WTC11 (cell line): ENCODE measurements around the gene SVIP. TPM values are rescaled to one million over a fixed set of nuclear protein-coding genes. Genes with fewer than 3 reads are reported as not detected.

Experiments used
- ATAC-seq: fragments of 200-7000 bp; cut with Tn5 transposase; 2 replicates; pipeline ENCODE4 v1.10.0; 2021; ENCODE audit warnings: mild to moderate bottlenecking, moderate library complexity
- CTCF ChIA-PET: fragments of 300-600 bp; sonication (Branson Sonifier 250); formaldehyde crosslinking; loops from one replicate; lab custom pipeline; 2021; ENCODE audit warnings: antibody characterized with exemption; lab: Charles Lee
- POLR2A ChIA-PET: fragments of 350-600 bp; sonication (Branson Sonifier 250); formaldehyde crosslinking; loops from one replicate; lab custom pipeline; 2021; ENCODE audit warnings: antibody characterized with exemption; lab: Charles Lee
- DNase-seq: peaks from one replicate; pipeline ENCODE4 v3.0.0; 2021; ENCODE audit warnings: low spot score
- H3K27ac Mint-ChIP-seq: 2 replicates; pipeline ENCODE4 v1.8.0; 2021; ENCODE audit warnings: mixed read lengths
- H3K27me3 Mint-ChIP-seq: 2 replicates; pipeline ENCODE4 v1.8.0; 2021; ENCODE audit warnings: low read depth, mild to moderate bottlenecking, moderate library complexity, mixed read lengths
- H3K36me3 Mint-ChIP-seq: 2 replicates; pipeline ENCODE4 v1.8.0; 2021; ENCODE audit warnings: mixed read lengths
- H3K4me1 Mint-ChIP-seq: 2 replicates; pipeline ENCODE4 v1.8.0; 2022; ENCODE audit warnings: mixed read lengths
- H3K4me3 Mint-ChIP-seq: 2 replicates; pipeline ENCODE4 v1.8.0; 2021; ENCODE audit warnings: mild to moderate bottlenecking, moderate library complexity, mixed read lengths
- H3K9me3 Mint-ChIP-seq: 2 replicates; pipeline ENCODE4 v1.8.0; 2021; ENCODE audit warnings: mixed read lengths
- CREM ChIP-seq: sonication (generic); formaldehyde crosslinking; IDR thresholded peaks from 2 replicates; pipeline ENCODE4 v1.8.1; 2022; ENCODE audit warnings: mild to moderate bottlenecking, missing genetic modification reagents, moderate library complexity
- ETV6 ChIP-seq: sonication (generic); formaldehyde crosslinking; IDR thresholded peaks from 2 replicates; pipeline ENCODE4 v1.8.1; 2022; ENCODE audit warnings: mild to moderate bottlenecking, missing genetic modification reagents
- KAT7 ChIP-seq: sonication (generic); formaldehyde crosslinking; IDR thresholded peaks from 2 replicates; pipeline ENCODE4 v1.8.1; 2023; ENCODE audit warnings: missing genetic modification reagents, mild to moderate bottlenecking, borderline replicate concordance
- MAX ChIP-seq: sonication (generic); formaldehyde crosslinking; IDR thresholded peaks from 2 replicates; pipeline ENCODE4 v1.8.0; 2022; ENCODE audit warnings: mild to moderate bottlenecking, missing genetic modification reagents
- MXD4 ChIP-seq: fragments of 250-450 bp; sonication (Bioruptor Pico); IDR thresholded peaks from 2 replicates; pipeline ENCODE4 v1.8.0; 2021; ENCODE audit warnings: mild to moderate bottlenecking, moderate library complexity, borderline replicate concordance
- NFYB ChIP-seq: sonication (generic); formaldehyde crosslinking; conservative IDR thresholded peaks from 2 replicates; pipeline ENCODE4 v1.8.0; 2022; ENCODE audit warnings: low read depth, missing genetic modification reagents
- NR2C2 ChIP-seq: sonication (generic); formaldehyde crosslinking; IDR thresholded peaks from 2 replicates; pipeline ENCODE4 v1.8.0; 2022; ENCODE audit warnings: mild to moderate bottlenecking, missing genetic modification reagents
- PRRX2 ChIP-seq: fragments of 250-450 bp; sonication (Bioruptor Pico); IDR thresholded peaks from 2 replicates; pipeline ENCODE4 v1.8.0; 2021; ENCODE audit warnings: mild to moderate bottlenecking
- STAT6 ChIP-seq: sonication (generic); formaldehyde crosslinking; conservative IDR thresholded peaks from 2 replicates; pipeline ENCODE4 v1.8.1; 2023; ENCODE audit warnings: mild to moderate bottlenecking, low read depth, missing genetic modification reagents, moderate library complexity
- TEAD1 ChIP-seq: sonication (generic); formaldehyde crosslinking; IDR thresholded peaks from 2 replicates; pipeline ENCODE4 v1.8.0; 2022; ENCODE audit warnings: mild to moderate bottlenecking, missing genetic modification reagents
- USF2 ChIP-seq: sonication (generic); formaldehyde crosslinking; IDR thresholded peaks from 2 replicates; pipeline ENCODE4 v1.8.1; 2023; ENCODE audit warnings: mild to moderate bottlenecking, missing genetic modification reagents, moderate library complexity
- ZNF532 ChIP-seq: fragments of 250-450 bp; sonication (Bioruptor Pico); IDR thresholded peaks from 2 replicates; pipeline ENCODE4 v1.9.0; 2021; ENCODE audit warnings: mild to moderate bottlenecking, borderline replicate concordance
- total RNA-seq: library from RNA; stranded (reverse); gene quantifications from 3 replicates; pipeline ENCODE4 v1.2.3, GENCODE V29; 2021
- TF ChIP-seq, protein P1 (sequence below): fragments of 250-450 bp; sonication (Bioruptor Pico); IDR thresholded peaks from 2 replicates; pipeline ENCODE4 v1.9.0; 2021; ENCODE audit warnings: mild to moderate bottlenecking
- TF ChIP-seq, protein P2 (sequence below): sonication (generic); formaldehyde crosslinking; IDR thresholded peaks from 2 replicates; pipeline ENCODE4 v1.8.1; 2023; ENCODE audit warnings: mild to moderate bottlenecking, missing genetic modification reagents
- TF ChIP-seq, protein P3 (sequence below): fragments of 250-450 bp; sonication (Bioruptor Pico); IDR thresholded peaks from 2 replicates; pipeline ENCODE4 v1.8.0; 2021; ENCODE audit warnings: mild to moderate bottlenecking

The SVIP gene
- total RNA-seq, 1 experiment from 2014 or later: 9.1 TPM

- TF ChIP-seq ETV6 (no peak), MAX (CRISPR knock-in tag) (no peak), TEAD1 (CRISPR knock-in tag) (no peak), USF2 (CRISPR knock-in tag) (no peak), MXD4 (CRISPR knock-in tag) (no peak), CREM (no peak), STAT6 (CRISPR knock-in tag) (no peak), NR2C2 (CRISPR knock-in tag) (no peak), PRRX2 (no peak), NFYB (CRISPR knock-in tag) (no peak), ZNF532 (CRISPR knock-in tag) (no peak), KAT7 (CRISPR knock-in tag) (no peak)
- TF ChIP-seq, protein P1, sequence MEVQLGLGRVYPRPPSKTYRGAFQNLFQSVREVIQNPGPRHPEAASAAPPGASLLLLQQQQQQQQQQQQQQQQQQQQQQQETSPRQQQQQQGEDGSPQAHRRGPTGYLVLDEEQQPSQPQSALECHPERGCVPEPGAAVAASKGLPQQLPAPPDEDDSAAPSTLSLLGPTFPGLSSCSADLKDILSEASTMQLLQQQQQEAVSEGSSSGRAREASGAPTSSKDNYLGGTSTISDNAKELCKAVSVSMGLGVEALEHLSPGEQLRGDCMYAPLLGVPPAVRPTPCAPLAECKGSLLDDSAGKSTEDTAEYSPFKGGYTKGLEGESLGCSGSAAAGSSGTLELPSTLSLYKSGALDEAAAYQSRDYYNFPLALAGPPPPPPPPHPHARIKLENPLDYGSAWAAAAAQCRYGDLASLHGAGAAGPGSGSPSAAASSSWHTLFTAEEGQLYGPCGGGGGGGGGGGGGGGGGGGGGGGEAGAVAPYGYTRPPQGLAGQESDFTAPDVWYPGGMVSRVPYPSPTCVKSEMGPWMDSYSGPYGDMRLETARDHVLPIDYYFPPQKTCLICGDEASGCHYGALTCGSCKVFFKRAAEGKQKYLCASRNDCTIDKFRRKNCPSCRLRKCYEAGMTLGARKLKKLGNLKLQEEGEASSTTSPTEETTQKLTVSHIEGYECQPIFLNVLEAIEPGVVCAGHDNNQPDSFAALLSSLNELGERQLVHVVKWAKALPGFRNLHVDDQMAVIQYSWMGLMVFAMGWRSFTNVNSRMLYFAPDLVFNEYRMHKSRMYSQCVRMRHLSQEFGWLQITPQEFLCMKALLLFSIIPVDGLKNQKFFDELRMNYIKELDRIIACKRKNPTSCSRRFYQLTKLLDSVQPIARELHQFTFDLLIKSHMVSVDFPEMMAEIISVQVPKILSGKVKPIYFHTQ (CRISPR knock-in tag): no peak
- TF ChIP-seq, protein P2, sequence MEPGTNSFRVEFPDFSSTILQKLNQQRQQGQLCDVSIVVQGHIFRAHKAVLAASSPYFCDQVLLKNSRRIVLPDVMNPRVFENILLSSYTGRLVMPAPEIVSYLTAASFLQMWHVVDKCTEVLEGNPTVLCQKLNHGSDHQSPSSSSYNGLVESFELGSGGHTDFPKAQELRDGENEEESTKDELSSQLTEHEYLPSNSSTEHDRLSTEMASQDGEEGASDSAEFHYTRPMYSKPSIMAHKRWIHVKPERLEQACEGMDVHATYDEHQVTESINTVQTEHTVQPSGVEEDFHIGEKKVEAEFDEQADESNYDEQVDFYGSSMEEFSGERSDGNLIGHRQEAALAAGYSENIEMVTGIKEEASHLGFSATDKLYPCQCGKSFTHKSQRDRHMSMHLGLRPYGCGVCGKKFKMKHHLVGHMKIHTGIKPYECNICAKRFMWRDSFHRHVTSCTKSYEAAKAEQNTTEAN: no peak
- TF ChIP-seq, protein P3, sequence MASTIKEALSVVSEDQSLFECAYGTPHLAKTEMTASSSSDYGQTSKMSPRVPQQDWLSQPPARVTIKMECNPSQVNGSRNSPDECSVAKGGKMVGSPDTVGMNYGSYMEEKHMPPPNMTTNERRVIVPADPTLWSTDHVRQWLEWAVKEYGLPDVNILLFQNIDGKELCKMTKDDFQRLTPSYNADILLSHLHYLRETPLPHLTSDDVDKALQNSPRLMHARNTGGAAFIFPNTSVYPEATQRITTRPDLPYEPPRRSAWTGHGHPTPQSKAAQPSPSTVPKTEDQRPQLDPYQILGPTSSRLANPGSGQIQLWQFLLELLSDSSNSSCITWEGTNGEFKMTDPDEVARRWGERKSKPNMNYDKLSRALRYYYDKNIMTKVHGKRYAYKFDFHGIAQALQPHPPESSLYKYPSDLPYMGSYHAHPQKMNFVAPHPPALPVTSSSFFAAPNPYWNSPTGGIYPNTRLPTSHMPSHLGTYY: no peak
- peaks cover 2% of the 10 kb centered on the region; the same call in 1 of the 2 replicates for H3K4me1 Mint-ChIP-seq
- H3K4me3 Mint-ChIP-seq: no peak overlapping the region
- ChIA-PET POLR2A (no interaction called here), CTCF (interaction anchor here (0.7 to 1.4 kb wide), 2 partner anchors 13 to 142 kb away, joined by 3 read pairs; no protein-coding TSS in a partner anchor)
- H3K36me3 Mint-ChIP-seq: no peaks in the 10 kb centered on the region
- ATAC-seq: no peak
- H3K27ac Mint-ChIP-seq: no peak overlapping the region
- no peaks in the 10 kb centered on the region for H3K27me3 Mint-ChIP-seq
- DNase-seq: no peak
- H3K9me3 Mint-ChIP-seq: peaks cover 3% of the 10 kb centered on the region; the same call in 1 of the 2 replicates
Observed at GRCh38 chr11:22775248-22775647, 54.4 kb downstream of the SVIP start.
